HUES64 (cell line): ENCODE measurements around the gene MTHFD2.
"Not testable (repeated sequence)": the region's sequence is repeated elsewhere in the genome, so short reads cannot be mapped to it uniquely, and the experiment has no call there.

Experiments used
- H3K27ac ChIP-seq: 2 replicates; pipeline ENCODE4 v1.7.0; 2013; ENCODE audit warnings: low read depth, low read length, inconsistent platforms
- H3K27me3 ChIP-seq: 2 replicates; pipeline ENCODE4 v1.6.1; 2013; ENCODE audit warnings: mild to moderate bottlenecking, low read length; ENCODE audit not compliant: insufficient read depth
- H3K36me3 ChIP-seq: 2 replicates; pipeline ENCODE4 v1.6.1; 2013; ENCODE audit warnings: mild to moderate bottlenecking, low read length; ENCODE audit not compliant: insufficient read depth
- H3K4me1 ChIP-seq: 2 replicates; pipeline ENCODE4 v1.6.1; 2013; ENCODE audit warnings: mild to moderate bottlenecking, low read length, moderate library complexity; ENCODE audit not compliant: insufficient read depth
- H3K4me3 ChIP-seq: 2 replicates; pipeline ENCODE4 v1.5.1; 2013; ENCODE audit warnings: mild to moderate bottlenecking, low read length, moderate library complexity
- H3K9ac ChIP-seq: 2 replicates; pipeline ENCODE4 v1.6.1; 2013; ENCODE audit warnings: mild to moderate bottlenecking, low read depth, low read length
- H3K9me3 ChIP-seq: 2 replicates; pipeline ENCODE4 v1.6.1; 2013; ENCODE audit warnings: low read depth, low read length; ENCODE audit not compliant: insufficient read depth
- WGBS: fragments of 150-250, 120-280 bp; methylation state at CpG from one replicate; pipeline ENCODE4 v1.1.7; 2013; ENCODE audit warnings: missing lambda C conversion rate; 5-methylcytosine and 5-hydroxymethylcytosine counted together

MTHFD2 gene

DNA sequence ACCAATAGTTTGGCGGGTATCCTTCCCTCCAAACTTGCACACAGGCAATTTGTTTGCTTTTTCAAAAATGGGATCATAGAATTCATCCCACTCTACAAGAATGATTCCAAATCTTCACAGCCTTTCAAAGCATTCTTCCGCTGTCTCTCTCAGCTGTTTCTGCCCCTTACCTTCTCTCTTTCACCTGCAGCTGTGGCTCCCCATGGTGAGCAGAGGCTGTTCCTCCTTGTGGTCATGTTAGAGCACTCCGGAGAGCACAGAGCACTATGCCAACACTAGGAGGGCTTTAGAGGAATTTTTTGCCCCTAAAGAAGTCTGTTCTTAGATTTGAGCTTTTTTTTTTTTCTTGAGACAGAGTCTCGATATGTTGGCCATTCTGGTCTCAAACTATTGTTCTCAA, 30.4 kb downstream of the MTHFD2 start:
- H3K27ac ChIP-seq = no peak overlapping the region
- H3K27me3 ChIP-seq = no peaks in the 10 kb centered on the region
- 88% methylated on average over 4 of the region's 4 CpGs for WGBS
- no peaks in the 10 kb centered on the region for H3K4me1 ChIP-seq
- H3K9me3 ChIP-seq = no peaks in the 10 kb centered on the region
- no peak overlapping the region for H3K4me3 ChIP-seq
- no peak overlapping the region for H3K9ac ChIP-seq
- no peaks in the 10 kb centered on the region for H3K36me3 ChIP-seq

DNA sequence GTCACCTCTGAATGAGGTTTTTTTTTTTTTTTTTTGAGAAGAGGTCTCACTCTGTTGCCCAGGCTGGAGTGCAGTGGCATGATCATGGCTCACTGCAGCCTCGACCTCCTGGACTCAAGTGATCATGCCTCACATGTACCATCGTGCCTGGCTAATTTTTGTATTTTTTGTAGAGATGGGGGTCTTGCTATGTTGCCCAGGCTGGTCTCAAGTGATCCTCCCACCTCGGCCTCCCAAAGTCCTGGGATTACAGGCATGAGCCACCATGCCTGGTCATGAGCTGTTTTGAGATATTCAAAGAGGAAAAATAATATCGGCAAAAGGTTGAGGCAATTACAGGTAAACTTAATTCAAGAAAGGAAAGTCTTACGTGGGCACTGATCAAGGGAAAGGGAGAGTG, 31.4 kb downstream of the MTHFD2 start:
- H3K36me3 ChIP-seq, H3K9me3 ChIP-seq, H3K4me1 ChIP-seq, H3K27me3 ChIP-seq, H3K27ac ChIP-seq, H3K9ac ChIP-seq, H3K4me3 ChIP-seq: not testable (repeated sequence)
- WGBS = 96% methylated on average over 5 of the region's 5 CpGs

DNA sequence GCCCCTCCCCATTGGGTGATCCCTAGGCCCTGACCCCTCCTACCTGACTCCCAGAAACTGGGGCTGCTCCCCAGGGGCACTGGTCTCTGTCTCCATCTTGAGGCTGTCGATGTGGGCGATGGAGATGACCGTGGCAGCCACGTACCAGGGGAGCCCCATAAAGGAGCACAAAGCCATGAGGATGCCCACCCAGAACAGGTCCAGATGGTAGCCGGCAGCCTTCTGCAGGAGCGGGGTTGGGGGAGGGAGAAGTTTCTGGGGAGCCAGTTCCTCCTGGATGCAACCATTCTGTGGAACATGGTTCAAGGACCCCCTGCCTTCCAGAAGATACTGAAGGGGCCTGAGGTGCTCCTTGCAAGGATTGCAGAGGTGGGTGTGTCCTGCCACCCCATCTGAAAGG, 34.0 kb downstream of the MTHFD2 start:
- Histone ChIP-seq H3K4me3 (no peak overlapping the region), H3K27me3 (no peaks in the 10 kb centered on the region), H3K9ac (no peak overlapping the region), H3K27ac (no peak overlapping the region), H3K4me1 (no peaks in the 10 kb centered on the region), H3K9me3 (no peaks in the 10 kb centered on the region), H3K36me3 (no peaks in the 10 kb centered on the region)
- 95% methylated on average over 6 of the region's 6 CpGs for WGBS

DNA sequence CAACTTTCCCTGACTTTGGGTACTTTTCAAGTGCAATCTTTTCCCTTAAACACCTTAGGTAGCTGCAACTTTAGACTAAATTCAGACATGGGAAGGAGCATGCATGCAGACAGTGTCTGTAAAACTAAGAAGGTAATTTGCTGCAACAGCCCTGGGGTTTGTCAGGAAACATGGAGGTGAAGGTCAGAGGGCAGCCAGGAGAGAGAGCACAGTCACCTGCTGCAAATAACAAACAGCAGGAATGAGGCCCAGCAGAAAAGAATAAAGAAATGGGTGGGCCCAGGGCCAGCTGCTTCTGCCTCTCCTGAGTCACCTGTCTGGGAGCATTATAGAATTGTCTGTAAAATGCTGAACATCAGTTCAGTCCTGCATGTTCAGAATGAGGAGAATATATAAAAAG, 35.2 kb downstream of the MTHFD2 start:
- Histone ChIP-seq H3K9ac (no peak overlapping the region), H3K36me3 (no peaks in the 10 kb centered on the region), H3K4me3 (no peak overlapping the region), H3K9me3 (no peaks in the 10 kb centered on the region), H3K27me3 (no peaks in the 10 kb centered on the region), H3K4me1 (no peaks in the 10 kb centered on the region), H3K27ac (no peak overlapping the region)

DNA sequence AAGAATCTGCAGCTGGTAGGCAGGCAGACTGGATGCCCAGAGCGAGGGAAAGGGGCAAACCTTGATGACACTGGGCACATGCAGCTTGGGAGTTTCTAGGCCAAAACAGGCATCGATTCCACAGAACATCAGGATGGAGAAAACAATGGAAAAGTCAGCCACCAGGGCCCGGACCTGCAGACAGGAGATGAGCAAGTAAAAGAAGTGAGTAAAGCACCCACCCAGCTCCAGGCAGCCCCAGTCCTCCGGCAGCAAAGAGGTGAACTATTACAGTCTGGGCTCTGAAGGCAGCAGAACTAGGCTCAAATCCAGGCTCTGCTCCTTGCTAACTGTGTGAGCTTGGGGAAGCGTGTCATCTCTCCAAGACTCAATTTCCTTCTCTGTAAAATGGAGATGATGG, 36.6 kb downstream of the MTHFD2 start:
- 90% methylated on average over 5 of the region's 5 CpGs for WGBS

DNA sequence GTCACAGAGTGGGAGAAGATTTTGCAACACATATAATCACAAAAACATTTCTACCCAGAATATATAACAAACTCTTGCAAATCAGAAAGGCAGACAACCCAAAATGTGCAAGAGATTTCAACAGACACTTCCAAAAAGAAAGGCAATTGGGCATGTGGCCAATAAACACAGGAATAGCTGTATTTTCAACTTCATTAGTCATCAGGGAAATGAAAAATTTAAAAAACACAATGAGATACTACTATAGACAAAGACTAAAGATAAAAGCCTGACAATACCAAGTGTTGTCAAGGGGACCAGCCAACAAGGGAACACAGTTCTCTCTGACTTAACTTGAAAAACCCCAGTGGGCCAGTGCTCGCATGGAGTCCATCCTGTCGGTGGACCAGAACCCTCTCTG, 40.5 kb downstream of the MTHFD2 start:
- Histone ChIP-seq H3K27ac (no peak overlapping the region), H3K9ac (no peak overlapping the region), H3K9me3 (no peaks in the 10 kb centered on the region), H3K4me3 (no peak overlapping the region), H3K36me3 (no peaks in the 10 kb centered on the region), H3K27me3 (no peaks in the 10 kb centered on the region), H3K4me1 (no peaks in the 10 kb centered on the region)
- WGBS = 88% methylated on average over 2 of the region's 2 CpGs

More for the DNA sequence above, 36.6 kb downstream of the MTHFD2 start:
- H3K36me3 ChIP-seq = no peaks in the 10 kb centered on the region
- no peaks in the 10 kb centered on the region for H3K9me3 ChIP-seq
- H3K9ac ChIP-seq = no peak overlapping the region
- no peak overlapping the region for H3K27ac ChIP-seq
- H3K4me3 ChIP-seq = no peak overlapping the region
- H3K4me1 ChIP-seq = no peaks in the 10 kb centered on the region
- no peaks in the 10 kb centered on the region for H3K27me3 ChIP-seq

DNA sequence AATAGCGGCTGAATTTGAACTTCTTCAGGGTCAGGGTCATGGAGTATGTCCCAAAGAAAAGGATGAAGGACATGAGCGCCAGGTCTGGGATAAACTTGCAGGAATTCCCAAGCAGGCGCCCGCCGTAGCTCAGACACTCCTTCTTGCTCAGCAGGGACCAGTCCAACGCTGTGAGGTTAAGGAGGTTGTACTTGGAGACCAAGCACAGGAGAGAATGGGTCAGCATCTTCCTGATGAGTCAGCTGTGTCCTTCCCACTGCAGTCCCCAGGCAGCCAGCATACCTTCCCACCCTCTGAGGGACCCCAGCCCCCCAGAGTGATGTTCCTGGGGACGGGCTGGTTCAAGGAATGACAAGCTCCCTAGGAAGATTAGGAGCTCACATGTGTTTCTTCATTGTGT, 40.9 kb downstream of the MTHFD2 start:
- Histone ChIP-seq H3K9me3 (no peaks in the 10 kb centered on the region), H3K36me3 (no peaks in the 10 kb centered on the region), H3K4me1 (no peaks in the 10 kb centered on the region), H3K27ac (no peak overlapping the region), H3K9ac (no peak overlapping the region), H3K4me3 (no peak overlapping the region), H3K27me3 (no peaks in the 10 kb centered on the region)
- 81% methylated on average over 7 of the region's 7 CpGs for WGBS

DNA sequence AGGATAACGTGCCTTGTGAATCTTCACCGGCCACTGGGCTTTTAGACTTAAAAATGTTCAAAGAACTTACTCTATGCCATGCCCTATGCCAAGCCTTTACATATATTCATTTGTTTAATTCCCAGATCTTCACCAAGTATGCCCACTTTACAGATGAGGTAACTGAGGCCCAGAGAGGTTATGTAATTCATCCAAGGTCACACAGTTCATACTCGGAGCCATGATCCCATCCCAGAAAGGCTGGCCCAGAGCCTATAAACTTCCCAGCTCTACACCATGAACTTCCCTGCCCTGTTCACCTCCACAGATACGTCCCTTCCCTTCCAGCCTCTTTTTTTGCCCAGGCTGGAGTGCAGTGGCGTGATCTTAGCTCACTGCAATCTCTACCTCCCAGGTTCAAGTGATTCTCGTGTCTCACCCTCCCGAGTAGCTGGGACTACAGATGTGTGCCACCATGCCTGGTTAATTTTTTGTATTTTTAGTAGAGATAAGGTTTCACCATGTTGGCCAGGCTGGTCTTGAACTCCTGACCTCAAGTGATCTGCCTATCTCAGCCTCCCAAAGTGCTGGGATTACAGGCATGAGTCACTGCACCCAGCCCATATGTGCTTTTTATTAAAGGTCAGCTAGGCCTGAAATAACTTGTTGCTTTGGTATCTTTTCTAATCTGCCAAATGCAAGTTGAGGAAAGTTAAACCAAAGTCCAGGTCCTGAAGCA, 44.1 kb downstream of the MTHFD2 start:
- H3K36me3 ChIP-seq = no peaks in the 10 kb centered on the region
- H3K27me3 ChIP-seq = no peaks in the 10 kb centered on the region
- no peak overlapping the region for H3K9ac ChIP-seq
- H3K27ac ChIP-seq = no peak overlapping the region
- no peaks in the 10 kb centered on the region for H3K4me1 ChIP-seq
- no peak overlapping the region for H3K4me3 ChIP-seq
- 93% methylated on average over 7 of the region's 7 CpGs for WGBS
- H3K9me3 ChIP-seq = no peaks in the 10 kb centered on the region

DNA sequence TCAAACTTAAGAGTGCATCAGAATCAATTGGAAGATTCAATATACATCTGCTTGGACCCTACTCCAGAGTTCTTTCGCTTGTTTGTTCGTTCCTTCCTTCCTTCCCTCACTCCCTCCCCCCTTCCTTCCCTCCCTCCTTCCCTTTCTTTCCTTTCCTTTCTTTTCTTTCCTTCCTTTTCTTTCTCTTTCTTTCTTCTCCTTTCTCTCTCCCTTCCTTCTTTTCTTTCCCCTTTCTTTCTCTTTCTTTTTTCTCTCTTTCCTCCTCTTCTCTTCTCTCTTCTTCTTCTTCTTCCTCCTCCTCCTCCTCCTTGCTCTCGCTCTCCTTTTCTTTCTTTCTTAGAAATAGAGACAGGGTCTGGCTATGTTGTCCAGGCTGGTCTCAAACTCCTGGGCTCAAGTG, 45.9 kb downstream of the MTHFD2 start:
- Histone ChIP-seq H3K36me3 (no peaks in the 10 kb centered on the region), H3K27me3 (no peaks in the 10 kb centered on the region), H3K4me3 (no peak overlapping the region), H3K9me3 (no peaks in the 10 kb centered on the region), H3K9ac (no peak overlapping the region), H3K27ac (no peak overlapping the region), H3K4me1 (no peaks in the 10 kb centered on the region)
- 86% methylated on average over 3 of the region's 3 CpGs for WGBS

DNA sequence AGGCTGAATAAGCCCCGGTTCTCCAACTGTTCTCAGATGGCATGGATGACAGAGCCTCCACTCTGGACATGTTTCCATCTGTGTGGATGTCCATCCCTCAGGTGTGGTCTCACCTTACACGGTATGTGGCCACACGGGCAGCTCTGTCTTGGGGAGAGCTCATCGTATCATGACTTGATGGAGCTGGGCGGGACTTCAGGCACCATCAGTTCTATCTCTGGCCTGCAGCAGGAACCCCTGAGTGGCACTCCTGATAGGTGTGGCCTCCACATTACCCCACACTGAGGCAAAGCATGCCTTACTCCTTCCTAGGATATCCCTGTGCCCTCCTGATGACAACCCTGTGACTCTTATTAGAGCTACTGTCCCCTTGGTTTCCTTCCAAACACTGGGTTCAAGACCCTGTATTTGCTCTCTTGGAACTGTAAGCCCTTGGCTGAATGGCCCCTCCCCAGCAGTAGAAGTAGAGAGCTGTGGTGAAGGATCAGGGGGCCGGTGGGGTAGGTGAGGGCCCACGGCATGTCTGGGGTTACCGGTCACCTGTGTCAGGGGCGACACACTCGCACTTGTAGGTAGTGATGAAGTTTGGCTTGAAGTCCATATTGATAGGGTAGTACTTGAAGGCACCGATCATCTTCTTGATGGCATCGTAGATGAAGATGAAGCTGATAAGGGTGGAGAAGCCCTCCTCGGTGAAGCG, 48.2 kb downstream of the MTHFD2 start:
- Histone ChIP-seq H3K27me3 (no peaks in the 10 kb centered on the region), H3K9me3 (no peaks in the 10 kb centered on the region), H3K27ac (no peak overlapping the region), H3K9ac (no peak overlapping the region), H3K4me1 (no peaks in the 10 kb centered on the region), H3K36me3 (no peaks in the 10 kb centered on the region), H3K4me3 (no peak overlapping the region)
- 93% methylated on average over 14 of the region's 14 CpGs for WGBS

DNA sequence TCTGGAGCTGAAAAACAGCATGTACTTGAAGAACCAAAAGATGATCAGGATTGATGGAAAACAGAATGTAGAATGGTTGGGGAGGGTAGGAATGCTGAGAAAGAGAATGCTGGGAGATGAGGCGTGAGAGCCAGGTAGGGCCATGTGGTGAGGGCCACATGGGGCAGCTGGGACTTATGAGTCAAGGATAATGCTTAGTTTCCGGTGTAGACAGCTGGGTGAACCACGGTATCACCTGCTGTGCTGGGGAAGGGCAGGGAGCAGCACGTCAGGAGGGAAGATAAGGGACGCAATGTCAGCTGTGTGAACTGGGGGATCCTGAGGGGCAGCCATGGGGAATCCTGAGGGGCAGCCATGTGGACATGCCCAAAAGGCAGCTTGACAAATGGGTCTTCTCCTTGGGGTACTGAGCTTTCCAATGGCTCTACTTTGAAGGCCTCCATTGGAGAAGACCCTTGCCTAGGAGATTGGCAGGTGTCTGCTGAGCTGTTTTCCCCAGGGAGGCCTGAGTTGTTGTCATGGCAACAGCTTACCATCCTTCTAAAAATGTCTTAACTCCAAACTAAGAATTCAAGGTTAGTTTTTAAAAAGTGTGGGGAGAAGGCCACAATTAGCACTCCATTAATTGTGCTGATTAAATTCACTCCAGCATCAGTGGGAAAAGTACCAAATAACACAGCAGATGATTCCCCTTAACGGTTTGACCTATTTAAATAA, 51.1 kb downstream of the MTHFD2 start:
- Histone ChIP-seq H3K9me3 (no peaks in the 10 kb centered on the region), H3K4me1 (no peaks in the 10 kb centered on the region), H3K27me3 (no peaks in the 10 kb centered on the region; the same call in 1 of the 2 replicates), H3K36me3 (no peaks in the 10 kb centered on the region), H3K9ac (no peak overlapping the region), H3K27ac (no peak overlapping the region), H3K4me3 (no peak overlapping the region)
- 73% methylated on average over 6 of the region's 6 CpGs for WGBS
